CD14-positive monocyte (primary cell): ENCODE measurements around the gene ZNF207. TPM values are rescaled to one million over a fixed set of nuclear protein-coding genes. Genes with fewer than 3 reads are reported as not detected.

Source experiments
- DNase-seq, 3 donors: peaks; one replicate each; pipeline ENCODE4 v3.0.0-alpha.2; 2011 to 2022
- H2AFZ ChIP-seq: 2 replicates; pipeline ENCODE4 v1.6.0; 2012; ENCODE audit warnings: mild to moderate bottlenecking, low read depth, low read length, inconsistent platforms; ENCODE audit not compliant: insufficient read depth, poor library complexity, severe bottlenecking
- H3K27ac ChIP-seq, 2 donors: 1 replicate in 1 of 2; 2 replicates in 1 of 2; pipeline ENCODE4 v1.5.1; 2012 to 2013; ENCODE audit warnings: low read length in 2 of 2, control low read depth in 1 of 2, inconsistent platforms in 1 of 2, low read depth in 1 of 2, mild to moderate bottlenecking in 1 of 2
- H3K27me3 ChIP-seq, 2 donors: one replicate each; pipeline versions ENCODE4 v1.6.0 to v1.6.1; 2011 to 2013; ENCODE audit warnings: low read length in 2 of 2; ENCODE audit not compliant: control insufficient read depth in 2 of 2, insufficient read depth in 2 of 2
- H3K36me3 ChIP-seq, 2 donors: replicated peaks in 1 of 2; 1 replicate in 1 of 2; 2 replicates in 1 of 2; pipeline versions ENCODE4 v1.5.1 to v1.6.1; 2012 to 2013; ENCODE audit warnings: low read length in 2 of 2, control low read depth in 1 of 2, inconsistent platforms in 1 of 2, mild to moderate bottlenecking in 1 of 2; ENCODE audit not compliant: insufficient read depth in 2 of 2, control insufficient read depth in 1 of 2
- H3K4me1 ChIP-seq, 2 donors: 1 replicate in 1 of 2; 2 replicates in 1 of 2; pipeline versions ENCODE4 v1.5.1 to v1.6.1; 2012 to 2013; ENCODE audit warnings: low read length in 2 of 2, control low read depth in 1 of 2, inconsistent platforms in 1 of 2, mild to moderate bottlenecking in 1 of 2, moderate library complexity in 1 of 2; ENCODE audit not compliant: insufficient read depth in 2 of 2, control insufficient read depth in 1 of 2
- H3K4me2 ChIP-seq: replicated peaks from 2 replicates; pipeline ENCODE3; 2012; ENCODE audit warnings: low read length, moderate library complexity, mild to moderate bottlenecking; ENCODE audit not compliant: poor library complexity, severe bottlenecking; ENCODE audit errors: extremely low read depth
- H3K4me3 ChIP-seq, 3 experiments: fragments of 200-600 bp in 1 of 3; sonication (generic) in 1 of 3; replicated peaks in 1 of 3; 1 replicate in 2 of 3; 2 replicates in 1 of 3; pipeline ENCODE4 v1.5.1; 2011 to 2013; ENCODE audit warnings: low read length in 3 of 3, mild to moderate bottlenecking in 3 of 3, control low read depth in 2 of 3, low read depth in 2 of 3, inconsistent platforms in 1 of 3, moderate library complexity in 1 of 3
- H3K79me2 ChIP-seq: 2 replicates; pipeline ENCODE4 v1.6.0; 2012; ENCODE audit warnings: mild to moderate bottlenecking, control low read depth, inconsistent platforms, low read length, moderate library complexity; ENCODE audit not compliant: insufficient read depth
- H3K9ac ChIP-seq: 2 replicates; pipeline ENCODE4 v1.6.0; 2017; ENCODE audit warnings: low read length, mild to moderate bottlenecking; ENCODE audit not compliant: insufficient read depth, poor library complexity, severe bottlenecking
- H3K9me3 ChIP-seq, 2 donors: replicated peaks in 1 of 2; 1 replicate in 1 of 2; 2 replicates in 1 of 2; pipeline versions ENCODE4 v1.5.1 to v1.6.1; 2012 to 2013; ENCODE audit warnings: low read length in 2 of 2, control low read depth in 1 of 2; ENCODE audit not compliant: control insufficient read depth in 1 of 2, insufficient read depth in 1 of 2
- H4K20me1 ChIP-seq: 2 replicates; pipeline ENCODE4 v1.6.0; 2012; ENCODE audit warnings: mild to moderate bottlenecking, low read length, control low read depth, moderate library complexity; ENCODE audit not compliant: insufficient read depth
- H3K27ac Mint-ChIP-seq, 7 donors: one replicate each; pipeline ENCODE4 v1.8.0; 2020; ENCODE audit warnings: mild to moderate bottlenecking in 7 of 7, mixed read lengths in 7 of 7, moderate library complexity in 6 of 7, inconsistent platforms in 2 of 7
- H3K27me3 Mint-ChIP-seq, 3 donors: one replicate each; pipeline ENCODE4 v1.8.0; 2021 to 2022; ENCODE audit warnings: low read depth in 3 of 3, mild to moderate bottlenecking in 3 of 3, mixed read lengths in 3 of 3, moderate library complexity in 3 of 3, inconsistent platforms in 1 of 3
- H3K36me3 Mint-ChIP-seq, 2 donors: one replicate each; pipeline ENCODE4 v1.8.0; 2020; ENCODE audit warnings: mixed read lengths in 2 of 2, inconsistent platforms in 1 of 2, mild to moderate bottlenecking in 1 of 2
- H3K4me1 Mint-ChIP-seq: one replicate; pipeline ENCODE4 v1.8.0; 2020; ENCODE audit warnings: mild to moderate bottlenecking, mixed read lengths
- H3K4me3 Mint-ChIP-seq, 2 donors: one replicate each; pipeline ENCODE4 v1.8.0; 2020; ENCODE audit warnings: mild to moderate bottlenecking in 2 of 2, mixed read lengths in 2 of 2, moderate library complexity in 1 of 2
- H3K9me3 Mint-ChIP-seq, 7 donors: one replicate each; pipeline ENCODE4 v1.8.0; 2020 to 2022; ENCODE audit warnings: mixed read lengths in 7 of 7, mild to moderate bottlenecking in 6 of 7, moderate library complexity in 6 of 7, inconsistent platforms in 2 of 7
- CTCF ChIP-seq: fragments of 200-600 bp; IDR thresholded peaks from one replicate; pipeline ENCODE4 v1.8.0; 2022; ENCODE audit warnings: antibody characterized with exemption, mild to moderate bottlenecking
- WGBS: methylation state at CpG from one replicate; pipeline ENCODE4 v1.1.5; 2013; ENCODE audit warnings: missing lambda C conversion rate; ENCODE audit not compliant: insufficient coverage; 5-methylcytosine and 5-hydroxymethylcytosine counted together
- intact Hi-C, 2 donors: fragments of 100-400 bp; cut with micrococcal nuclease; formaldehyde crosslinking; loops; one replicate each; pipeline versions ENCODE4 v1.15.0 to v1.15.1; 2023
- polyA plus RNA-seq, 3 donors: library from polyadenylated mRNA; depleted of rRNA in 1 of 3; unstranded in 2 of 3; stranded (reverse) in 1 of 3; fragments of 300-500 nt in 2 of 3; fragments of >200 nt in 1 of 3; fragmentation: Illumina TruSeq in 2 of 3; gene quantifications; 1 replicate in 2 of 3; 2 replicates in 1 of 3; pipeline ENCODE4 v1.2.3, GENCODE V29; 2012 to 2021
- small RNA-seq: library from RNA; depleted of rRNA; stranded (forward); fragments of <200 nt; gene quantifications from one replicate; pipeline ENCODE3, GENCODE V24; 2012; ENCODE audit warnings: low read depth; ENCODE audit not compliant: insufficient read length

Gene ZNF207
- polyA plus RNA-seq, 3 donors: 129 to 147 (median 138) TPM

- TF ChIP-seq CTCF: no peak
- no peaks in the 10 kb centered on the region for H3K36me3 ChIP-seq
- H3K36me3 Mint-ChIP-seq: no peaks in the 10 kb centered on the region
- no peaks in the 10 kb centered on the region for H3K4me1 ChIP-seq
- H3K9me3 Mint-ChIP-seq: peaks cover 19 to 26% (median 24%) of the 10 kb centered on the region in 7 donors
- H3K27ac ChIP-seq: no peak overlapping the region
- H3K27me3 ChIP-seq: no peaks in the 10 kb centered on the region
- no peaks in the 10 kb centered on the region for H3K4me1 Mint-ChIP-seq
- no peak overlapping the region for H3K27ac Mint-ChIP-seq
- WGBS: no CpG with 5 or more reads among the region's 4 CpGs
- intact Hi-C loops: no loop called here
- H3K27me3 Mint-ChIP-seq: peaks cover 1 to 3% (median 3%) of the 10 kb centered on the region in 3 donors
- DNase-seq: no peak
- peaks cover 16 to 17% of the 10 kb centered on the region in 2 donors for H3K9me3 ChIP-seq
- H3K4me3 ChIP-seq: no peak overlapping the region
- H3K4me3 Mint-ChIP-seq: no peak overlapping the region
- H3K4me2 ChIP-seq: no peak overlapping the region
- no peaks in the 10 kb centered on the region for H3K79me2 ChIP-seq
- H4K20me1 ChIP-seq: no peaks in the 10 kb centered on the region
- no peak overlapping the region for H2AFZ ChIP-seq
- H3K9ac ChIP-seq: no peak overlapping the region
These were observed 76.9 kb downstream of the ZNF207 start for GRCh38 chr17:32426894-32427293.

- WGBS: 100% methylated on average over 2 of the region's 2 CpGs
- no peak overlapping the region for H3K4me3 Mint-ChIP-seq
These were observed 79.6 kb downstream of the ZNF207 start for GRCh38 chr17:32429598-32429997.

More at GRCh38 chr17:32429598-32429997, 79.6 kb downstream of the ZNF207 start:
- no peak for DNase-seq
- H3K4me3 ChIP-seq: no peak overlapping the region
- no peak overlapping the region for H2AFZ ChIP-seq
- no peak overlapping the region for H3K9ac ChIP-seq
- Mint-ChIP-seq H3K27ac (no peak overlapping the region), H3K9me3 (peaks cover 19 to 28% (median 24%) of the 10 kb centered on the region in 7 donors), H3K27me3 (peaks cover 1 to 4% (median 1%) of the 10 kb centered on the region in 3 donors), H3K4me1 (no peaks in the 10 kb centered on the region), H3K36me3 (no peaks in the 10 kb centered on the region)
- H3K79me2 ChIP-seq: no peaks in the 10 kb centered on the region
- H3K27me3 ChIP-seq: no peaks in the 10 kb centered on the region
- H3K4me2 ChIP-seq: no peak overlapping the region
- no peaks in the 10 kb centered on the region for H3K36me3 ChIP-seq
- H4K20me1 ChIP-seq: no peaks in the 10 kb centered on the region
- H3K9me3 ChIP-seq: peaks cover 16 to 17% of the 10 kb centered on the region in 2 donors
- no peak for TF ChIP-seq CTCF
- no peak overlapping the region for H3K27ac ChIP-seq
- no peaks in the 10 kb centered on the region for H3K4me1 ChIP-seq
- intact Hi-C loops: no loop called here

Small RNA genes within 50 kb of the gene (small RNA-seq; reads per million reads assigned to genes)
- gene AC005899.6: not detected

Other genes with a start within 250 kb of the ZNF207 start
- gene RHOT1, start 207.7 kb upstream of the ZNF207 start, polyA plus RNA-seq: 10 to 100 TPM; 45.9 to 60.5 (median 51.9) TPM
- under 1 TPM in 1 of 3 donors, not detected in 2; 0.05 TPM for gene RHBDL3, start 84.3 kb upstream of the ZNF207 start, polyA plus RNA-seq
- gene C17orf75, start 8.0 kb upstream of the ZNF207 start, polyA plus RNA-seq: 1 to 10 TPM; 4.1 to 5.7 (median 5.0) TPM
- 100 to 1,000 TPM in 1 of 3 donors, 10 to 100 TPM in 2; 29.9 to 112 (median 91.8) TPM for gene PSMD11, start 94.4 kb downstream of the ZNF207 start, polyA plus RNA-seq
- 1 to 10 TPM in 1 of 3 donors, under 1 TPM in 2; 0.44 to 1.0 (median 0.48) TPM for gene CDK5R1, start 136.8 kb downstream of the ZNF207 start, polyA plus RNA-seq